Mononuclear cell (primary cell): ENCODE measurements around the gene HEXIM1. TPM values are rescaled to one million over a fixed set of nuclear protein-coding genes. Genes with fewer than 3 reads are reported as not detected.

Source experiments
- H3K27me3 ChIP-seq: 2 replicates; pipeline ENCODE4 v1.6.0; 2011; ENCODE audit warnings: low read length, control low read depth; ENCODE audit not compliant: insufficient read depth
- H3K4me1 ChIP-seq: 2 replicates; pipeline ENCODE4 v1.5.1; 2011; ENCODE audit warnings: mild to moderate bottlenecking, low read length, control low read depth; ENCODE audit not compliant: insufficient read depth
- H3K4me3 ChIP-seq: 2 replicates; pipeline ENCODE4 v1.5.1; 2011; ENCODE audit warnings: mild to moderate bottlenecking, low read length, moderate library complexity
- H3K9me3 ChIP-seq: 2 replicates; pipeline ENCODE4 v1.5.1; 2011; ENCODE audit warnings: low read depth, mild to moderate bottlenecking, control low read depth, low read length
- total RNA-seq: library from RNA; depleted of rRNA; stranded (reverse); fragments of >200 nt; gene quantifications from one replicate; pipeline ENCODE4 v1.2.3, GENCODE V29; 2012

Gene HEXIM1
- total RNA-seq, 1 donor: 17.9 TPM

DNA sequence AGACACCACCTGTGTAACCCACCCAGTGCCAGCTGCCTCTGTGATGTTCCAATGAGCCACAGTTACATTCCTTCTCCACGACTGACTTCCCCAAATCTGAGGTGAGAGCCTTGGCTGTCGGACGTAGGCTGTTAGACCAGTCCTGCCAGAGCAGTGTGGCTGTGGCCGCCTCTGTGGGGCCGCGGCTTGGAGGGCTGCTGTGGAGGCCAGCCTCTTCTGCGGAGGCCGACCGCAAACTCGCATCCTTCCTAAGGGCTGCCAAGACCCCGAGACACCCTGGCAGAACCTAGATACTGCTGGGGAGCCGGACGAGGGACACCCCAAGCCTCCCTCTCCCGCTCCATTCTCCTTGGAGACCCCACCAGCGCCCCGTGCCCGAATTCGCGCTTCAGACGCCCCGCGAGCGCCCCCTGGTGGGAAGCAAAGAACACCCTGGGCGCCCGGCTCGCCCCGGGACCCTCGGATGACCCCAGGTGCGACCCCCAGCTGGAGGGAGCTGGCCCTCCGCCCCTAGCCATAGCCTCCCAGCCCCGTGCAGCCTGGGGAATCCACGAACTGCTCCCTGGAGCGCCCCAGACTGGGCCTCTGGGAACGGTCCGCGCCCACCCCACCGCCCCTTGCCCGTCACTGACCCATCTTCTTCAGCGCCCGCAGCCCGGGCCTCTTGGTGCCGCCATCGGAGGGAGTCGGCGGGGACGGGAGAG, 16.5 kb upstream of the HEXIM1 start:
- Histone ChIP-seq H3K4me3 (peak overlapping the region; percentile 45), H3K27me3 (no peaks in the 10 kb centered on the region), H3K4me1 (peaks cover 25% of the 10 kb centered on the region)

DNA sequence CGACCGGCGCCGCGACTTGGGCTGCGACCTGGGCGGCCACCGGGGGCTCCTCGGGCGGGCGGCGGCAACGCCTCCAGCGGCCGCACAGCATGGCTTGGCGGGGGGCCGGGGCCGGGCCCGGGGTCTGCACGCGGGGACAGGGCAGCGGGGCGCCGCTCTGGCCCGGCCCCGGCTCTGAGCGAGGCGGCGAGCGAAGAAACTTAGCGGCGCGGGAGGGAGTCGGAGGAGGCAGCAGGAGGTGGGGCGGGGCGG, 16.0 kb upstream of the HEXIM1 start, which contains the start of gene PLCD3:
PLCD3 (minus strand) TSS at position 196 of the 252 bp plus-strand sequence; CDS start at position 91, 105 bp downstream.
- H3K4me3 ChIP-seq: peak within 1 kb of the TSS; percentile 72
- peaks cover 27% of the 10 kb centered on the region for H3K4me1 ChIP-seq
- no peaks in the 10 kb centered on the region for H3K27me3 ChIP-seq
- no peaks in the 10 kb centered on the region for H3K9me3 ChIP-seq

More for the DNA sequence above, 16.5 kb upstream of the HEXIM1 start:
- H3K9me3 ChIP-seq: no peaks in the 10 kb centered on the region

DNA sequence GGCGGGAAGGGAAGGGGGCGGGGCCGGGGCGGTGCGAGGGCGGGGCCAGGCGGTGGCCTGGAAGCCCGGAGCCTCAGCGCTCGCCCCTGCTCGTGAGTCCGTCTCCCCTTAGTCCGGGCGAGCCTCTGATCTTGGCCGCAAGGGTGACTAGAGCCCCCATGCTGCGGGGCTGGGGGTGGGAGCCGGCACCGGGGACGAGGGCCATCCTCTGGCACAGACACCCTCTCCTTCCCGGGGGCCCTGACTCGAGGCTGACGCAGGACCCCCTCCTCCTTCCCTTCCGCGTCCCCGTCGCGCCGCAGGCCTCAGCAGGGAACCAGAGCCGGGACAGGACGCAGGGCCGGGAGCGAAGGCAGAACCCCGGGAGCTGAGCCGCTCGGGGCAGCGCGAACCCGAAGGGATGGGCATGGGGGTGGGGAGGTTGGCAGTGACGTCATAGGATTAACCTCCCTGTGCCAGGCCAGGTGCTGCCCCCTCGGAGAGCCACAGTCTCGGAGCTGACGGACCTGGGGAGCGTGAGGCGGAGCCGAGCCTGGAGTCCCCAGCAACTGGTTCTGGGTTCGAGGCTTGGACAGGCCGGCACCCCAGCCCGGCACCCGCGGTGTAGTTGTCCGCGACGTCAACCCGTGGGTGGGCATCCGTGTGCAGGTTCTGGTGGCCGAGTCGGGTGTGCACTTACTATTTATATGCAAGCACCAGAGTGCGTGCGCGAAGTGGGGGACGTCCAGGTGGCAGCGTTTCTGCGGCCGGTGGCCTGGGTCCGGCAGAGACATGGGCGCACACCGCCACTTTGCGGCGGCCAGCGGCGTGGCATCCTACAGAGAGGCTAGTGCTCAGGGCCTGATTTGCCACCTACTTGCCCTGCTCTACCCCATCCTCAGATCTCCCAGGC, 15.5 kb upstream of the HEXIM1 start:
- Histone ChIP-seq H3K27me3 (no peaks in the 10 kb centered on the region), H3K4me1 (peaks cover 27% of the 10 kb centered on the region), H3K9me3 (no peaks in the 10 kb centered on the region), H3K4me3 (peak overlapping the region; percentile 72)

DNA sequence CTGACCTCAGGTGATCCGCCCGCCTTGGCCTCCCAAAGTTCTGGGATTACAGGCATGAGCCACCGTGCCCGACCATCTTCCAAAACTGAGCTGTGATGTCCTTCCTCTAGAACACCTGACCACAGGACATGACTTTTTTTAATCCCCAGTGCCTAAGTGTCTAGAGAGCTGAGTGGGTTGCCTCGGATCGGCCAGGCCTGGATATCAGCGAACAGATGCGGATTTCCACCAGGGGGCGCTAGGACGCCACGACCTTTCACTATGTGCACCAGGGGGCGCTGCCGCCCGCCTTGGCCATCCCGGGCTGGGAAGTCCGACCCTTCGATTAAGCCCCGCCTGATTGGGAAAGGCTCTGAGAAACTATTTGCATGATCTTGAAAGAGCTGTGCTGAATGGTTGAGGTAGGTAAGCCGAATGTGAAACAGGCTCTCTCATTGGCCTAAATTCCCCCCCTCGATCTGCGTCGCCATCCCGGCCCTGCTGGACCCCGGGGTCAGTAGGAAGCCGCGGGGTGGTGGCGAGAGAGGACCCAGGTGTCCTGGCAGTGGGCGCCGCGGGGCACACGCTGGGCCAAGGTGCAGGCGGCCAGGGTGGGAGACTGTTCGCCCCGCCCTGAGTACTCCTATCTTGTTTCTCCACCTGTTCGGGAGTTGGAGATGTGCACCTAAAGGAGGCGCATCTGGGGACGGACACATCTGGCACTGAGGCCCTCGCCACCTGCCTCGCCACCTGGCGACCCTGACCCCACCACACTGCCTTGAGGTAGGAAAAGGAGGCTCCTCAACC, 12.9 kb upstream of the HEXIM1 start, which contains the start of gene ACBD4:
ACBD4 (plus strand) TSS at position 496 of the 786 bp plus-strand sequence. CDS start 458 bp downstream, outside the sequence.
- H3K27me3 ChIP-seq: no peaks in the 10 kb centered on the region

DNA sequence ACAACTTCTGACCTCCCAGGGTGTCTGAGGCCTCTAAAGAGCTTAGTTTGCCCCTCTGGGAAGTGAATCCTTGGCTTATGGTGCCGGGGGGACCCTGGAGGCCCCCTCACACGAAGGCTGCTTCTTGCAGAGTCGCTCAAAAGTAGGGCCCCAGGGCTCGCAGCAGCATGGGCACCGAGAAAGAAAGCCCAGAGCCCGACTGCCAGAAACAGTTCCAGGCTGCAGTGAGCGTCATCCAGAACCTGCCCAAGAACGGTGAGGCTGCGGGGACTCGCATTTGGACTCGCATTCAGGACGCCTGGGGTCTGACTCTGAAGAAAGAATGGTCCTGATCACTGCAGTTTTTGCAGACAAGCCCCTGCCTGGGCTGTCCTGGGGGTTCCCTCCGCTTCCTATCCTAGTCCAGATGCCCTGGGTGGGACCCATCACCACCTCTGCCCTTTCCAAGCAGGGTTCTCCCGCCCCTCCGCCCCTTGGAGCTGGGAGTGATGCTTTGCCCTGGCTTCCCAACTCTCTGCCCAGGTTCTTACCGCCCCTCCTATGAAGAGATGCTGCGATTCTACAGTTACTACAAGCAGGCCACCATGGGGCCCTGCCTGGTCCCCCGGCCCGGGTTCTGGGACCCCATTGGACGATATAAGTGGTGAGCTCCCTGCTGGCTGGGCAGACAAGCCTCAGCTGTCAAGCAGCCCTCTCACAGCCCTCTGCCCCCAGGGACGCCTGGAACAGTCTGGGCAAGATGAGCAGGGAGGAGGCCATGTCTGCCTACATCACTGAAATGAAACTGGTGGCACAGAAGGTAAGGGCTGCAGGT, 12.1 kb upstream of the HEXIM1 start:
- peak overlapping the region; percentile 59 for H3K4me3 ChIP-seq
- no peaks in the 10 kb centered on the region for H3K9me3 ChIP-seq
- H3K4me1 ChIP-seq: peaks cover 27% of the 10 kb centered on the region
- no peaks in the 10 kb centered on the region for H3K27me3 ChIP-seq

More for the DNA sequence above, 12.9 kb upstream of the HEXIM1 start, which contains the start of gene ACBD4:
- no peaks in the 10 kb centered on the region for H3K9me3 ChIP-seq
- H3K4me3 ChIP-seq: peak within 1 kb of the TSS; percentile 59
- peaks cover 27% of the 10 kb centered on the region for H3K4me1 ChIP-seq

DNA sequence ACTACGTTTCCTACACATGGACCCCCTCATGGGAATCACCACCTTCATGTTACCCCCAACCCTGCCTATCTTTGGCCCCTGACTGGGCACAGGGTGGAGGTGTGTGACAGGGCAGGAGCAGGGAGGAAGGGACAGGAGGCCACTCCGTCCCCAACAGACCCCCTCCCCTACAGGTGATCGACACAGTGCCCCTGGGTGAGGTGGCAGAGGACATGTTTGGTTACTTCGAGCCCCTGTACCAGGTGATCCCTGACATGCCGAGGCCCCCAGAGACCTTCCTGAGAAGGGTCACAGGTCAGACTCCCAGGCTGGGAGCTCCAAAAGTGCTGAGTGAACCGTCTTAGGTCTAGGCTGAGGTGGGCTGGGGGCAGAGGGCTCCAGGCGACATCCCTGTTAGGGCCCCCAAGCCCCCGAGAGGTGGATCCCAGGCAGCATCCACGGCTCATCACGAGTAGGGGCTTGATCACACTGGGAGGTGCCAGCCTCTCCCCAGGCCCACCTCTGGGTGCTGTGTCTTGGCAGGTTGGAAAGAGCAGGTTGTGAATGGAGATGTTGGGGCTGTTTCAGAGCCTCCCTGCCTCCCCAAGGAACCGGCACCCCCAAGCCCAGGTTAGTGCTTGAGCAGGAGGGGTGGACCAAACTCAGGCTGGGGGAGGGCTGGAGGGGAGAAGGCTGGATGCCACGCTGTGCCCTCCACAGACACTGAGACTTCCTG, 11.3 kb upstream of the HEXIM1 start:
- no peak overlapping the region for H3K4me3 ChIP-seq
- H3K9me3 ChIP-seq: no peaks in the 10 kb centered on the region
- H3K4me1 ChIP-seq: peaks cover 21% of the 10 kb centered on the region
- H3K27me3 ChIP-seq: no peaks in the 10 kb centered on the region

DNA sequence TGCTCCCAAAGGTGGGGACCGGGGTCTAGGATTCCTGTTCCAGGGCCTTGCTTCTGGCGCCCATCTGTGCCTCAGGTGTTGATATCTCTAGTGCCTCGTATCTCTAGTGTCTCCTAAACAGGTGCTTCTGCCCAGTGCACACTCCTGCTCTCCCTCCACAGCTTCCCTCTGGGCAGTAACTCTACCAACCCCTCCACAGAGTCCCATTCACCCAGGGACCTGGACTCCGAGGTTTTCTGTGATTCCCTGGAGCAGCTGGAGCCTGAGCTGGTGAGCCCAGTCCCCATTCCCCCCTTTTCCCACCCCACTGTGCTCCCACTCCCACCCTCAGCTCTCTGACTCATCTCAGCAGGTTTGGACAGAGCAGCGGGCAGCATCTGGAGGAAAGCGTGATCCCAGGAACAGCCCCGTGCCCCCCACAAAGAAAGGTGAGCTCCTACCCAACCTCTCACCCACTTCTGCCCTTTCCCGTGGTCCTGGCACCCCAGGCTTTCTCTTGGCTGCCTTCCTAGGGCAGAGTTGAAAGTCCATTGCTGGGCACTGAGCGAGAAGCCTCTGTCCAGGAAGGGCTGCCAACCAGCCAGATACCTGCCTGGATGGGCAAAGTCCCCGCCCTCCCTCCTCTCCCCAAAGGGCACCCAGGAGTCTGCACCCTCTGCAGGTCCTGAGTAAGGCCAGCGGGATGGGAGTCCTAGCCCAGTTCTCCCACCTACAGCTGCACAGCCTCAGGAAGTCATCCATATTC, 10.5 kb upstream of the HEXIM1 start:
- Histone ChIP-seq H3K27me3 (no peaks in the 10 kb centered on the region), H3K4me1 (peaks cover 19% of the 10 kb centered on the region), H3K4me3 (no peak overlapping the region), H3K9me3 (no peaks in the 10 kb centered on the region)

DNA sequence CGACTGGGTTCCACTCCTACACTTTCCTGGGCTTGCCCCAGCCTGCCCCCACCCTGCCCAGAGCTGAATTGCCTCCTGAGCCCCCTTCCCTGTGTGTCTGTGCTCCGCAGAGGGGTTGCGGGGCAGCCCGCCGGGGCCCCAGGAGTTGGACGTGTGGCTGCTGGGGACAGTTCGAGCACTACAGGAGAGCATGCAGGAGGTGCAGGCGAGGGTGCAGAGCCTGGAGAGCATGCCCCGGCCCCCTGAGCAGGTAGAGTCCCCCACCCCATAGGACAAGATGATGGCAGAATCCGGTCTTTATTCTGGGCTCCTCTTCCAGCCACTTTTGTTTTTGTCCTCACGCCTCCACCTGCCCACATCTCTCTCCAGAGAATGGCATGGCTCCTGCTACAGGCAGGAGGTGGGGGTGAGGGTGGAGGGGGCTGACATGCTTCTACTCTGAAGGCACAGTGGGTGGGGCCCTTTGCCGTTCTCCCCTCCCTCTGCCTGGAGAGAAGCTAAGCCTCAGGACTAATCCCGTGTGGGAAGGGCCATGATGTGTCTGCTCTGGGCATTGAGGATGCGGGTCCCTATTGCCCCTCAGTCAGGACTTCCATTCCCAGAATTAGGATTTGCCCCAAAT, 9.3 kb upstream of the HEXIM1 start:
- Histone ChIP-seq H3K27me3 (no peaks in the 10 kb centered on the region), H3K9me3 (no peaks in the 10 kb centered on the region), H3K4me3 (no peak overlapping the region), H3K4me1 (peaks cover 23% of the 10 kb centered on the region)

DNA sequence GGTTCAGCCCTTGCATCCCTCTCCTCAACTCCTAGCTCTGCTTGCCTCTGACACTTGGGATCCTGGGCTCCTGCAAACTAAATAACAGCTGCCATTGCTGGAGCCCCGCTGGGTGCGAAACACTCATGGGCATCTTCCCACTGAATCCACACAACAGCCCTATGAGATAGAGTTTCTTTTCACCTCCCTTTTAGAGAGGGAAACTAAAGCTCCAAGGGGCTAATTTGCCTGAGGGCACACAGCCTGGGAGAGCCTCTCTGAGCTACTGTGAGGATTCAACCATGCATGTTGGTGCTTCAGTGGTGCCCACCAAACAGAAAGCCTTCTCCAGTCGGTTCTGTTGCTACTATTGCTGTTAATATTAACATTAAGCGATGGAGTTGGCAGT, 8.7 kb upstream of the HEXIM1 start:
- no peaks in the 10 kb centered on the region for H3K9me3 ChIP-seq
- no peaks in the 10 kb centered on the region for H3K27me3 ChIP-seq
- H3K4me3 ChIP-seq: no peak overlapping the region
- H3K4me1 ChIP-seq: peaks cover 27% of the 10 kb centered on the region

DNA sequence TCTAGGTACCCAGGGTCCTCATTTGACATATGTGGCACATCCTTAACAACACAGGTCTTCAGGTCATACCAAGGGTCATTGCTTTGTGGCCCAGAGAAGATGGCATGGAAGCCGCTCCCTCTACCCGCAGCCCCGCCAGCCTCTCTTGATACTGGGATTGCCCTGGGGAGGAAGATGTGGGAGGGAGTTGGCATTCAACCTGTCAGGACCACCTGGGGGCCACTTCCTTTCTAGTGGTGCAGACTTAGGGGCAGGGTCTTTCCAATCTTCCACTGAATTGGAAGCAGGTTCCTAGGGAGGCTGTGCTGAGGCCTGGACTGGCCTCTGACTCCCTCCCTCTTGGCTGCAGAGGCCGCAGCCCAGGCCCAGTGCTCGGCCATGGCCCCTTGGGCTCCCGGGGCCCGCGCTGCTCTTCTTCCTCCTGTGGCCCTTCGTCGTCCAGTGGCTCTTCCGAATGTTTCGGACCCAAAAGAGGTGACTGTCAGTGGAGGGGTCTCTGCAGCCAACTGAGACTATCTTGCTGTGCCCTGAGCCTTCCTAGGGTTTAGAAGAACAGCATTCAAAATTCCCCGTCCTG, 5.1 kb upstream of the HEXIM1 start:
- no peak overlapping the region for H3K4me3 ChIP-seq
- no peaks in the 10 kb centered on the region for H3K9me3 ChIP-seq
- H3K27me3 ChIP-seq: no peaks in the 10 kb centered on the region
- H3K4me1 ChIP-seq: peaks cover 38% of the 10 kb centered on the region

DNA sequence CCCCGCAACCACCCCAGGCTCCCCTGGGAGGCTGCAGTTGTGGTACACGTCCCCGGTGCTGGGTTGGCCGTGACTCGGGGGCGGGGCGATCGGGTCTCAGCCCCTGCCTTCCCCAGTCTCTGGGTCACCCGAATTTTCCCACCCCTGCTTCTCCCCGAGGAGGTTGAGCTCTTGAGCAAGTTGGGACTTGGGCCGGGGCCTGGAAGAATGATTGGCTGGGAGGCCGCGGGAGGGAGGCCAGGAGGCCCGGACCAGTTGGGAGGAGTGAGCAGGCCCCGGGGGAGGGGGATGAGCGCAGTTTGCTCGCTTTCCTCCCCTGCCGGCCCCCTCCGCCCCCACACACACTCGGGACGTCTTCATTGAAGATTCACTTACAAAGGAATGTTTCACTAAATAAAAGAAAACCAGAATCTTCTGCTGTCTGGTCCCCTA, 4.5 kb upstream of the HEXIM1 start:
- H3K4me1 ChIP-seq: peaks cover 41% of the 10 kb centered on the region
- no peaks in the 10 kb centered on the region for H3K27me3 ChIP-seq
- H3K4me3 ChIP-seq: peak overlapping the region; percentile 38
- no peaks in the 10 kb centered on the region for H3K9me3 ChIP-seq

DNA sequence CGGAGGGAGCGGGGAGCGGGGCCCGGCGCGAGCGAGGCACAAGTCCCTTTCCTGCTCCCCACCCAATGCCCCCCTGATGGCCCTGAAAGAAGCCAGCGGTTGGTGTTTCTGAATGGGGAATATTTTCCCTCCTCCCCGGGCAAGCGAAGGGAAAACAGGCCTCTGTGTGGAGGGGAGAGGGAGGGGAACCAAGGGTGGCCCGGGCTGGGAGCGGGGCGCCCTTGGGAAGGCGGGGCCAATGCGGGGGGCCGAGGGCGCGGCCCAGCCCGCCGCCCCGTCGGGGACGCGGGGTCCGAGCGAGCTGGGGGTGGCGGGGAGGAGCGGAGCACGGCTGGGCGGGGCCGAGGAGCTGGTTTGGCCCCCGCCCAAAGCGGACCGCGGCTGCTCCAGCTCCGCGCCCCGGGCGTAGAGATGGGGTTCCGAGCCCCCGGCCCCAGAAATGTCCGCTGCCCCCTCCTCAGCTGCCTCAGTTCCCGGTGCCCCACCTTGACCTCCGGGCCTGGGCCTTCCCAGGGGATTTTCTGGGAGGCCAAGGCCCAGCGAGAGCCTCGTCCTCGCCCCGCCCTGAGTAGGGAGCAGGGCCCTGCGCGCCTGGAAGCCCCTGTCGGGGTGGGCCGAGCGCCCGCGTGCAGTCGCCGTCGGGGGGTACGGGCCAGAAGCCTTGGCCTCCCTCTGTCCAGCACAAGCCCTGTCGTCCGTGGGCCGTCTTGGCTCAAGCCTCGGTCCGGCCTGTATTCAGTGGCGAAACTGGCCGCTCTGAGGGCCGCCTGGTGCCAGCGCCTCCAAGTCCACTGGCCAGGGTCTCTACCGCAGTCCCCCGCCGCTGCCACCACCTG, 3.9 kb upstream of the HEXIM1 start:
- Histone ChIP-seq H3K4me3 (peak overlapping the region; percentile 38), H3K27me3 (no peaks in the 10 kb centered on the region), H3K4me1 (peaks cover 47% of the 10 kb centered on the region), H3K9me3 (no peaks in the 10 kb centered on the region)
